Measurements from ENCODE around the gene ACBD6.

Gene ACBD6

GRCh38 chr1:180542838-180543145 lies 40.4 kb upstream of the ACBD6 start:
- TF ChIP-seq CTCF (IDR thresholded peaks at IDR 0.05; ENCODE audit: low read depth, low read length): no peak
- no peak overlapping the region for H3K4me3 ChIP-seq (ENCODE audit: low read depth, low read length)

- no peak for TF ChIP-seq CTCF (IDR thresholded peaks at IDR 0.05; ENCODE audit: low read depth, low read length)
- H3K4me3 ChIP-seq (ENCODE audit: low read depth, low read length): no peak overlapping the region
These were observed 39.9 kb upstream of the ACBD6 start for GRCh38 chr1:180542113-180542837.

- no peak for TF ChIP-seq CTCF (IDR thresholded peaks at IDR 0.05; ENCODE audit: low read depth, low read length)
- no peak overlapping the region for H3K4me3 ChIP-seq (ENCODE audit: low read depth, low read length)
These were observed 38.6 kb upstream of the ACBD6 start for GRCh38 chr1:180540697-180541594.

GRCh38 chr1:180539136-180539535 lies 36.8 kb upstream of the ACBD6 start:
- H3K4me3 ChIP-seq (ENCODE audit: low read depth, low read length): no peak overlapping the region
- TF ChIP-seq CTCF (IDR thresholded peaks at IDR 0.05; ENCODE audit: low read depth, low read length): no peak

GRCh38 chr1:180536821-180537372 lies 34.5 kb upstream of the ACBD6 start:
- TF ChIP-seq CTCF (IDR thresholded peaks at IDR 0.05; ENCODE audit: low read depth, low read length): no peak
- H3K4me3 ChIP-seq (ENCODE audit: low read depth, low read length): no peak overlapping the region

GRCh38 chr1:180535418-180535999 lies 33.1 kb upstream of the ACBD6 start:
- TF ChIP-seq CTCF (IDR thresholded peaks at IDR 0.05; ENCODE audit: low read depth, low read length): no peak
- no peak overlapping the region for H3K4me3 ChIP-seq (ENCODE audit: low read depth, low read length)
